GM19397 (cell line): Measurements from ENCODE around the gene XIRP2.
"Not testable (repeated sequence)": the region's sequence is repeated elsewhere in the genome, so short reads cannot be mapped to it uniquely, and the experiment has no call there.

Experiments used
- ATAC-seq: cut with Tn5 transposase; IDR thresholded peaks from one replicate; pipeline ENCODE4 v1.9.1; 2021; ENCODE audit warnings: mild to moderate bottlenecking, moderate library complexity; ENCODE audit not compliant: unreplicated experiment

The XIRP2 gene

GRCh38 chr2:167028503-167028902, 140.2 kb downstream of the XIRP2 start:
- no peak for ATAC-seq

DNA sequence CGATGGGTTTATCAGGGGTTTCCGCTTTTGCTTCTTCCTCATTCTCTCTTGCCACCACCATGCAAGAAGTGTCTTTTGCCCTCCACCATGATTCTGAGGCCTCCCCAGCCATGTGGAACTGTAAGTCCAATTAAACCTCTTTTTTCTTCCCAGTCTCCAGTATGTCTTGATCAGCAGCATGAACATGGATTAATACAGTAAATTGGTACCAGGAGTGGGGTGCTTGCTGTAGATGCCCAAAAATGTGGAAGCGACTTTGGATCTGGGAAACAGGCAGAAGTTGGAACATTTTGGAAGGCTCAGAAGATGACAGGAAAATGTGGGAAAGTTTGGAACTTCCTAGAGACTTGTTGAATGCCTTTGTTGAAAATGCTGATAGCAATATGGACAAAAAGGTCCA, 146.7 kb downstream of the XIRP2 start:
- not testable (repeated sequence) for ATAC-seq

DNA sequence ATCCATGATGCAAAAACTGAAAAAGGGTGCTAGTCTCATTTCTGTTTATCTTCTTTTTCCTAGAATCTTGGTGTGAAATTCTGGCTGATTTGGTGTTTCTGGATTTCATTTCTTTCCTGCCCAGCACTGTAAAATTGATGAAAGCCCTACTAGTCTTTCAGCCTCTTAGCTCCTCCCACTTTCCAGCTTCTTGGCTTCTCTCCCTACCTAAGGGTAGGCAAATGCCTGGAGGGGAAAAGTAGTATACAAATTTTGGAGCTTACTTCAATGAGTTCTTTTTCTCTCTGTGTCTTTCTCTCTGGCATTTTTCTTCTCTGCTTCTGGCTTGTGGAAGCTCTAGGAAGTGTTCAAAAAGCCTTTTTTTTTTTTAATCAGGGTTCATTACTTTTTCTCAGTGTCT, 160.5 kb downstream of the XIRP2 start:
- no peak for ATAC-seq

- ATAC-seq: no peak
Observed at GRCh38 chr2:167049659-167050058, 161.4 kb downstream of the XIRP2 start.

- ATAC-seq: no peak
Observed at GRCh38 chr2:167052825-167053224, 164.5 kb downstream of the XIRP2 start.

DNA sequence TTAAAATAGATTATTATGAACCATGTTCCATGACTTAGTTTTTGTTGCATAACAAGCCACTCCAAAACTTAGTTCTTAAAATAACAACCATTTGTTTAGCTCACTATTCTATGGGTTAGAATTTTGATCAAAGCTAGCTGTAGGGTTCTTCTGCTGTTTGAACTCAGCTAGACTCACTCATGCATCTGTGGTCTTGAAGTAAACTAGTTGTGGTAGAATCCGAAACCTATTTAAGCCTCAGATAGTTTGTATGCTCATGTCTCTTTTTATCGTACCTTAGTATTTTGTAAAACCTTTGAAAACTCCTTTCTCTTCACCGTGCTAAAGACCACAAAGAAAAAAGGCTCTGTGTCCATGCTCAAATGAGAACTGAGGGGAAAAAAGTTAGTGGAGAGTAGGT, 166.6 kb downstream of the XIRP2 start:
- no peak for ATAC-seq

DNA sequence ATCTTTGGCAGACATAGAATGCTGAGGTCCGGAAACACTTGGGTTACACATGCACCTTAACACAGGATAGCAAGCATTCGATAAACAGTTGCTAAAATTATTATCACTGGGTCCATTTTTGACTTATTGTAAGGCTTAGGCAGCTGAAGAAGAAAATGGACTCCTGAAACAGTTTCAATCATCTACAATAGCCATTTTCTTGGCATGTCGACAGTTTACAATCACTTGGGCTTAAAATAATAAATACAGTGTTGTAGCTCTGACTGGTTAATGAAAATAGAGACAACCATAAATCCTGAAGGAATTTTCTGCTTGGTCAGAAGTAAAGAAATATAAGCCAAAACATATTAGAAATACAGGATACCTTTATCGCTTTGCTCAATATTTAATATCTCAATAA, 169.2 kb downstream of the XIRP2 start:
- no peak for ATAC-seq

DNA sequence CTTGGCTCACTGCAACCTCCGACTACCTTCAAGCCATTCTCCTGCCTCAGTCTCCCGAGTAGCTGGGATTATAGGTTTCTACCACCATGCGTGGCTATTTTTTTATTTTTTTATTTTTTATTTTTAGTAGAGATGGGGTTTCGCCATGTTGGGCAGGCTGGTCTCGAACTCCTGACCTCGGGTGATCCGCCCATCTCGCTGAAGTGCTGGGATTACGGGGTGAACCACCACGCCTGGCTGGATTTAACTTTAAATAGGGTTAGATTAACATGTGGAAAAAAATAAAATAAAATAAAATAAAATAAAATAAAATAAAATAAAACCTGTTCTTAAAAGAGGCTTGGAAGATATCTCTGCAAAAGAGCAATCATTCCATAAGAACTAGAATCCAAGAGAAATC, 170.9 kb downstream of the XIRP2 start:
- no peak for ATAC-seq

DNA sequence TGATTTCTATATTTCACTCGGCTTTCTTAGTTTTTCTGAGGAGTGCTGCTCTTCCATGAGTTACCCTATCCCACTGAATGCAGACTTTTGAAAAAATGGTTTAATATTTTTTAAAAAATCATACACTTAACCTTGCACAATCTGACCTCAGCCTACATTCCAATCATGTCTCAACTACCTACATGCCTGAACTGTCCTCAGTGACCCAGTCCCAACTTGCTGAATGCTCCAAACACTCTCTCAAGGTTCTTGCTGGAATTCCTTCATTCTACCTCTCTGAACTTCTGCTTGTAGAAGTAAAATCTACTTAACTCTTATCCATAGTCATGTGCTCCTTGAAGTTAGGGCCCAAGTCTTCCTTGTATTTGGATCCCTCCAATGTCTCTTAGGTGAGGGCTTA, 181.6 kb downstream of the XIRP2 start:
- ATAC-seq: no peak

DNA sequence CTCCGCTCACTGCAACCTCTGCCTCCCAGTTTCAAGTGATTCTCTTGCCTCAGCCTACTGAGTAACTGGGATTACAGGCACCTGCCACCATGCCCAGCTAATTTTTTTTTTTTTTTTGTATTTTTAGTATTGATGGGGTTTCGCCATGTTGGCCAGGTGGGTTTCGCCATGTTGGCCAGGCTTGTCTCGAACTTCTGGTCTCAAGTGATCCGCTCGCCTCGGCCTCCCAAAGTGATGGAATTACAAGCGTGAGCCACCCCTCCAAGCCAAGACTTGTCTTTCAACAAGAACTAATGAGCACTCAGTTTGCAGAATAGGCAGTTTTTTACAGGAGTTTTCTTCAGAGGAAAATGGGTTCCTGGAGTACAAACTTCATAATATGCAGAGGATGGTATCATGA, 187.4 kb downstream of the XIRP2 start:
- ATAC-seq: not testable (repeated sequence)

DNA sequence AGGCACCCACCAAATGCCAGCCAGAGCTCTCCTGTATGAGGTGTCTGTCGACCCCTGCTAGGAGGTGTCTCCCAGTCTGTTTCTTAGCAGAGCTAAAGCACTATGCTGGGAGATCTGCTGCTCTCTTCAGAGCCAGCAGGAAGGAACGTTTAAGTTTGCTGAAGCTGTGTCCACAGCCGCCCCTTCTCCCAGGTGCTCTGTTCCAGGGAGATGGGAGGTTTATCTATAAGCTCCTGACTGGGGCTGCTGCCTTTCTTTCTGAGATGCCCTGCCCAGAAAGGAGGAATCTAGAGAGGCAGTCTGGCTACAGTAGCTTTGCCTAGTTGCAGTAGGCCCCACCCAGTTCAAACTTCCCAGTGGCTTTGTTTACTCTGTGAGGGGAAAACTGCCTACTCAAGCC, 210.7 kb downstream of the XIRP2 start:
- not testable (repeated sequence) for ATAC-seq

DNA sequence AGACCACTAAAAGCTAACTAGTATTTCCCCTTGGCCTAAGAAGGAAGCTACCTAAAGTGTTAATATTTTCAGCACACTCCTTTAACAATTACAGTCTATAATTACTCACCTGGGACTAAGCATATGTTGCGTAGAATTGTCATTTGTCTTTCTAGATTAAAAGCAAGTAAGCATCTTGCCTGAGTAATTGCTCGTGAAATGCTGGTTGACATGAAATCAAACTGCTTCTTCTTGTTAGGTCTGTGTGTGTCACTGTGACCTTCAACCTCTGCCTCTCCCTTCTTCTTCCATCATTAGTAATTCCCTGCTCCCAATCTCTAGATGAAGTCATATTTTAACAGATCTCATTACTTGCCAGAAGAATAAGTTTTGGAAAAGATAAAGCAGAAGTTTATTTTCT, 212.2 kb downstream of the XIRP2 start:
- ATAC-seq: no peak

- no peak for ATAC-seq
Observed at GRCh38 chr2:167103028-167103756, 214.9 kb downstream of the XIRP2 start.

GRCh38 chr2:167103757-167104133, 215.5 kb downstream of the XIRP2 start:
- no peak for ATAC-seq

GRCh38 chr2:167104691-167105090, 216.4 kb downstream of the XIRP2 start:
- no peak for ATAC-seq

DNA sequence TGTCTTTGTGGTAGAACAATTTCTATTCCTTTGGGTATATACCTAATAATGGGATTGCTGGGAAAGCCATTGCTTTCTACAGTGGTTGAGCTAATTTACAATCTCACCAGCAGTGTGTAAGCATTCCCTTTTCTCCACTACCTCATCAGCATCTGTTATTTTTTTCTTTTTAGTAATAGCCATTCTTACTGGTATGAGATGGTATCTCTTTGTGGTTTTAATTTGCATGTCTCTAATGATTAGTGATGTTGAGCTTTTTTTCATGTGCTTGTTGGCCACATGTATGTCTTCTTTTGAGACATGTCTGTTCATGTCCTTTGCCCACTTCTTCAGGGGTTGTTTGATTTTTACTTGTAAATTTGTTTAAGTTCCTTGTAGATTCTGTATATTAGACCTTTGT, 221.4 kb downstream of the XIRP2 start:
- not testable (repeated sequence) for ATAC-seq

- ATAC-seq: no peak
Observed at GRCh38 chr2:167110345-167110744, 222.1 kb downstream of the XIRP2 start.

- no peak for ATAC-seq
Observed at GRCh38 chr2:167114018-167114417, 225.7 kb downstream of the XIRP2 start.

GRCh38 chr2:167115541-167115940, 227.3 kb downstream of the XIRP2 start:
- ATAC-seq: no peak

DNA sequence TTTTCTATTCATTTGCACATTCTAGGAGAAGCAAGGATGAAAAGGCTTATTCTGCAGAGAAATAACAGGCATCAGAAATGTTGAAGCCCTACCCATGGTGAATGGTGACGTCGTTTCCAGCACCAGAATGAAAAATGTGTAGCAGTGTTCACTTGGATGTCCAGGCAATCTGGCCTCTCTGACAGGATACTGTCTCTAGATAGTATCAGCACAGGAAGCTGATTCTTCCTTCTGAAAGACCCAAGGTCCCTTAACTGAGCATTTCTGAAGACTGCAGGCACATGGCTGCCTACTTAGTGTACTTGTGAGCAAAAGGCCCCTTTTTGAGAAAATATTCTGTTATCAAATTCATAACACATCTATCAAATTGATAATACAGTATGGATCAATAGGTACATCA, 234.1 kb downstream of the XIRP2 start:
- ATAC-seq: no peak

- no peak for ATAC-seq
Observed at GRCh38 chr2:167126165-167126564, 237.9 kb downstream of the XIRP2 start.

GRCh38 chr2:167127135-167127534, 238.9 kb downstream of the XIRP2 start:
- ATAC-seq: no peak

GRCh38 chr2:167128130-167128529, 239.8 kb downstream of the XIRP2 start:
- ATAC-seq: no peak
